Liver (tissue), 3 donors: ENCODE data around the gene ZNF280B.

ENCODE experiments used
- ATF3 ChIP-seq: IDR thresholded peaks from 2 replicates; pipeline ENCODE4 v1.6.1; 2016; ENCODE audit warnings: antibody characterized with exemption
- CTCF ChIP-seq: fragments of 150-350 bp; IDR thresholded peaks from 2 replicates; pipeline ENCODE4 v1.5.1; 2017; ENCODE audit warnings: improper control_type of control experiment, low read depth, low read length; ENCODE audit not compliant: missing input control
- FOXA1 ChIP-seq: IDR thresholded peaks from 2 replicates; pipeline ENCODE4 v1.6.1; 2016; ENCODE audit warnings: antibody characterized with exemption
- GABPA ChIP-seq, 2 donors: IDR thresholded peaks in 1 of 2; conservative IDR thresholded peaks in 1 of 2; 2 replicates each; pipeline ENCODE4 v1.6.1; 2016; ENCODE audit warnings: antibody characterized with exemption in 2 of 2, mild to moderate bottlenecking in 1 of 2, moderate library complexity in 1 of 2
- JUND ChIP-seq, 2 donors: IDR thresholded peaks; 2 replicates each; pipeline ENCODE4 v1.6.1; 2016; ENCODE audit warnings: antibody characterized with exemption in 2 of 2
- MAX ChIP-seq: IDR thresholded peaks from 2 replicates; pipeline ENCODE4 v1.6.1; 2016; ENCODE audit warnings: antibody characterized with exemption
- RAD21 ChIP-seq, 2 donors: IDR thresholded peaks; 2 replicates each; pipeline ENCODE4 v1.6.1; 2016; ENCODE audit warnings: antibody characterized with exemption in 2 of 2, mild to moderate bottlenecking in 2 of 2
- REST ChIP-seq: IDR thresholded peaks from 2 replicates; pipeline ENCODE4 v1.6.1; 2016; ENCODE audit warnings: antibody characterized with exemption, mild to moderate bottlenecking
- SP1 ChIP-seq: IDR thresholded peaks from 2 replicates; pipeline ENCODE4 v1.6.1; 2018; ENCODE audit warnings: antibody characterized with exemption, mild to moderate bottlenecking
- TAF1 ChIP-seq: conservative IDR thresholded peaks from 2 replicates; pipeline ENCODE4 v1.6.1; 2016; ENCODE audit warnings: antibody characterized with exemption, mild to moderate bottlenecking
- YY1 ChIP-seq: IDR thresholded peaks from 2 replicates; pipeline ENCODE4 v1.6.1; 2016; ENCODE audit warnings: antibody characterized with exemption, mild to moderate bottlenecking
- ZBTB33 ChIP-seq: IDR thresholded peaks from 2 replicates; pipeline ENCODE4 v1.6.1; 2016; ENCODE audit warnings: antibody characterized with exemption
- donor health status: healthy.
- donor health status: healthy.

- no peak for TF ChIP-seq ZBTB33
- TF ChIP-seq CTCF, result no peak
- no peak for TF ChIP-seq FOXA1
- no peak for TF ChIP-seq MAX
- no peak for TF ChIP-seq GABPA (IDR thresholded peaks at IDR 0.05 in 1 of 2, conservative IDR thresholded peaks at IDR 0.05 in 1 of 2)
- no peak for TF ChIP-seq JUND (IDR thresholded peaks at IDR 0.05)
- no peak for TF ChIP-seq TAF1
- no peak for TF ChIP-seq REST
- no peak for TF ChIP-seq RAD21 (IDR thresholded peaks at IDR 0.05)
- TF ChIP-seq SP1, result no peak
- TF ChIP-seq YY1, result no peak
- TF ChIP-seq ATF3, result no peak
These were observed 18.8 kb upstream of the ZNF280B start for GRCh38 chr22:22527312-22527711.
